Kidney tubule cell (primary cell): ENCODE results near the gene RABGAP1L.
"Not testable (repeated sequence)": the region's sequence is repeated elsewhere in the genome, so short reads cannot be mapped to it uniquely, and the experiment has no call there.

ENCODE experiments used
- DNase-seq: peaks from one replicate; pipeline ENCODE4 v3.0.0-alpha.2; 2018; ENCODE audit warnings: low spot score

The RABGAP1L gene

GRCh38 chr1:174999216-174999935 is 840.1 kb downstream of the RABGAP1L start:
- peak; percentile 99 for DNase-seq

- DNase-seq = peak; percentile 39
Observed at GRCh38 chr1:174999936-175000696, 840.8 kb downstream of the RABGAP1L start, which contains the start of gene CACYBP. CACYBP (plus strand) TSS chr1:174999947; CDS start chr1:175000181, 234 bp downstream.

- DNase-seq = peak; percentile 48
Observed at GRCh38 chr1:175000697-175001187, 841.4 kb downstream of the RABGAP1L start.

GRCh38 chr1:175002910-175003517 is 843.7 kb downstream of the RABGAP1L start:
- no peak for DNase-seq

GRCh38 chr1:175003521-175003920 is 844.2 kb downstream of the RABGAP1L start:
- no peak for DNase-seq

- DNase-seq = peak; percentile 34
Observed at GRCh38 chr1:175005085-175005783, 845.9 kb downstream of the RABGAP1L start.

- DNase-seq = no peak
Observed at GRCh38 chr1:175009532-175009931, 850.2 kb downstream of the RABGAP1L start.

- no peak for DNase-seq
Observed at GRCh38 chr1:175013445-175013844, 854.1 kb downstream of the RABGAP1L start.

- peak; percentile 22 for DNase-seq
Observed at GRCh38 chr1:175015243-175015642, 855.9 kb downstream of the RABGAP1L start.

- no peak for DNase-seq
Observed at GRCh38 chr1:175019524-175019923, 860.2 kb downstream of the RABGAP1L start.

GRCh38 chr1:175023043-175023921 is 864.0 kb downstream of the RABGAP1L start, which contains the start of gene MRPS14:
MRPS14 (minus strand) TSS chr1:175023425; CDS start chr1:175023408, 17 bp downstream.
- peak; percentile 97 for DNase-seq

GRCh38 chr1:175023922-175024242 is 864.6 kb downstream of the RABGAP1L start:
- DNase-seq = not testable (repeated sequence)

GRCh38 chr1:175024773-175025172 is 865.5 kb downstream of the RABGAP1L start:
- no peak for DNase-seq

GRCh38 chr1:175033953-175034352 is 874.6 kb downstream of the RABGAP1L start:
- DNase-seq = no peak

GRCh38 chr1:175034775-175035174 is 875.5 kb downstream of the RABGAP1L start:
- DNase-seq = no peak

GRCh38 chr1:175035865-175036264 is 876.5 kb downstream of the RABGAP1L start:
- DNase-seq = no peak

GRCh38 chr1:175036476-175036875 is 877.2 kb downstream of the RABGAP1L start:
- DNase-seq = no peak

- no peak for DNase-seq
Observed at GRCh38 chr1:175037416-175037815, 878.1 kb downstream of the RABGAP1L start.

GRCh38 chr1:175040324-175040879 is 881.1 kb downstream of the RABGAP1L start:
- no peak for DNase-seq

- no peak for DNase-seq
Observed at GRCh38 chr1:175042650-175043049, 883.3 kb downstream of the RABGAP1L start.

- DNase-seq = no peak
Observed at GRCh38 chr1:175043824-175044223, 884.5 kb downstream of the RABGAP1L start.
